ENCODE data around the gene PRR3. TPM values are rescaled to one million over a fixed set of nuclear protein-coding genes. Genes with fewer than 3 reads are reported as not detected.
"Not testable (repeated sequence)": the region's sequence is repeated elsewhere in the genome, so short reads cannot be mapped to it uniquely, and the experiment has no call there.

PRR3 gene
- total and polyA plus RNA-seq, 11 donors: 1.9 to 4.5 (median 3.3) TPM

GRCh38 chr6:30515944-30516753 is 40.9 kb upstream of the PRR3 start:
- H3K9me3 ChIP-seq: peaks cover 0 to 8% (median 0%) of the 10 kb centered on the region in 12 donors
- H3K36me3 ChIP-seq: no peaks in the 10 kb centered on the region
- ATAC-seq (peak; percentile 93 to 97 (median 97)), DNase-seq (peak; percentile 90 to 93 (median 91))
- 3 to 5% (median 4%) methylated on average over 30 to 33 of the region's 33 CpGs for WGBS, 4 donors
- H3K27me3 ChIP-seq: no peaks in the 10 kb centered on the region
- H3K4me3 ChIP-seq: peak overlapping the region; percentile 6 to 59 (median 50)
- peaks cover 0 to 29% (median 9%) of the 10 kb centered on the region in 12 donors for H3K4me1 ChIP-seq
- intact Hi-C loops (cut with DNase I): no loop called here
- TF ChIP-seq POLR2A (IDR thresholded peaks at IDR 0.05) (peak in 1 of 2 donors; percentile 61), CTCF (IDR thresholded peaks at IDR 0.05) (peak in 1 of 12 donors; percentile 5)
- H3K27ac ChIP-seq: peak overlapping the region; percentile 83 to 99 (median 92)

- H3K27me3 ChIP-seq; DNase-seq; H3K36me3 ChIP-seq; ATAC-seq; H3K9me3 ChIP-seq; intact Hi-C loops (cut with DNase I): not testable (repeated sequence)
- 52 to 58% (median 54%) methylated on average over 9 of the region's 9 CpGs for WGBS, 4 donors
- peaks cover 0 to 24% (median 9%) of the 10 kb centered on the region in 12 donors for H3K4me1 ChIP-seq
- peak overlapping the region; percentile 83 to 99 (median 92) for H3K27ac ChIP-seq
- peak overlapping the region in 11 of 12 donors; percentile 6 to 59 (median 51) for H3K4me3 ChIP-seq
Observed at GRCh38 chr6:30516754-30517076, 40.4 kb upstream of the PRR3 start.

GRCh38 chr6:30517767-30518504 is 39.2 kb upstream of the PRR3 start:
- H3K4me3 ChIP-seq; intact Hi-C loops (cut with DNase I); ATAC-seq; DNase-seq; H3K27me3 ChIP-seq; H3K9me3 ChIP-seq; H3K36me3 ChIP-seq: not testable (repeated sequence)
- Histone ChIP-seq H3K27ac (peak overlapping the region in 3 of 12 donors; percentile 83 to 96 (median 95)), H3K4me1 (peaks cover 0 to 23% (median 9%) of the 10 kb centered on the region in 12 donors)
- WGBS, 4 donors: 89 to 94% (median 91%) methylated on average over 14 to 21 of the region's 21 CpGs

GRCh38 chr6:30518505-30519145 is 38.5 kb upstream of the PRR3 start:
- ATAC-seq; H3K36me3 ChIP-seq; H3K9me3 ChIP-seq; H3K27me3 ChIP-seq; intact Hi-C loops (cut with DNase I); H3K27ac ChIP-seq; H3K4me3 ChIP-seq; DNase-seq: not testable (repeated sequence)
- H3K4me1 ChIP-seq: peaks cover 0 to 23% (median 9%) of the 10 kb centered on the region in 12 donors
- WGBS, 4 donors: 75 to 87% (median 79%) methylated on average over 19 of the region's 19 CpGs

- DNase-seq (no peak), ATAC-seq (no peak)
- intact Hi-C loops (cut with DNase I): no loop called here
- Histone ChIP-seq H3K36me3 (no peaks in the 10 kb centered on the region), H3K4me3 (no peak overlapping the region), H3K4me1 (peaks cover 0 to 17% (median 4%) of the 10 kb centered on the region in 12 donors), H3K9me3 (peaks cover 0 to 8% (median 0%) of the 10 kb centered on the region in 12 donors), H3K27me3 (no peaks in the 10 kb centered on the region), H3K27ac (peak overlapping the region in 7 of 12 donors; percentile 11 to 55 (median 48))
- TF ChIP-seq CTCF (IDR thresholded peaks at IDR 0.05): no peak
- TF ChIP-seq POLR2A (IDR thresholded peaks at IDR 0.05): no peak
- WGBS, 4 donors: 89 to 96% (median 92%) methylated on average over 6 of the region's 6 CpGs
Observed at GRCh38 chr6:30520522-30520921, 36.6 kb upstream of the PRR3 start.

- DNase-seq; H3K9me3 ChIP-seq; H3K4me3 ChIP-seq; H3K27me3 ChIP-seq; H3K36me3 ChIP-seq; intact Hi-C loops (cut with DNase I); ATAC-seq: not testable (repeated sequence)
- Histone ChIP-seq H3K4me1 (peaks cover 0 to 13% (median 2%) of the 10 kb centered on the region in 12 donors), H3K27ac (peak overlapping the region in 9 of 12 donors; percentile 11 to 55 (median 44))
- 58 to 77% (median 67%) methylated on average over 2 to 7 of the region's 7 CpGs for WGBS, 4 donors
Observed at GRCh38 chr6:30521082-30521481, 36.0 kb upstream of the PRR3 start.

GRCh38 chr6:30521952-30522351 is 35.1 kb upstream of the PRR3 start:
- H3K4me3 ChIP-seq; H3K36me3 ChIP-seq; intact Hi-C loops (cut with DNase I); DNase-seq; H3K27ac ChIP-seq; ATAC-seq; H3K4me1 ChIP-seq; H3K27me3 ChIP-seq; H3K9me3 ChIP-seq: not testable (repeated sequence)
- WGBS, 4 donors: 85 to 88% (median 87%) methylated on average over 5 of the region's 5 CpGs

GRCh38 chr6:30526444-30526843 is 30.7 kb upstream of the PRR3 start:
- H3K9me3 ChIP-seq; H3K4me3 ChIP-seq; H3K36me3 ChIP-seq; intact Hi-C loops (cut with DNase I); H3K27me3 ChIP-seq; DNase-seq; H3K27ac ChIP-seq; ATAC-seq: not testable (repeated sequence)
- 90 to 94% (median 92%) methylated on average over 3 of the region's 3 CpGs for WGBS, 4 donors
- H3K4me1 ChIP-seq: peaks cover 0 to 29% (median 0%) of the 10 kb centered on the region in 12 donors

Measured in heart left ventricle (tissue), 16 donors.